Activated effector memory CD4-positive, alpha-beta T cell treated with anti-CD3 and anti-CD28 coated beads, Interleukin-2, amount 50 U/mL, for 16 hours (primary cell): ENCODE data around the gene CCL5.
A peak's percentile ranks its signal among the peaks of the same experiment; 100 is the strongest.

Experiments used
- DNase-seq: peaks from one replicate; pipeline ENCODE4 v3.0.0-alpha.2; 2020

Gene CCL5

DNA sequence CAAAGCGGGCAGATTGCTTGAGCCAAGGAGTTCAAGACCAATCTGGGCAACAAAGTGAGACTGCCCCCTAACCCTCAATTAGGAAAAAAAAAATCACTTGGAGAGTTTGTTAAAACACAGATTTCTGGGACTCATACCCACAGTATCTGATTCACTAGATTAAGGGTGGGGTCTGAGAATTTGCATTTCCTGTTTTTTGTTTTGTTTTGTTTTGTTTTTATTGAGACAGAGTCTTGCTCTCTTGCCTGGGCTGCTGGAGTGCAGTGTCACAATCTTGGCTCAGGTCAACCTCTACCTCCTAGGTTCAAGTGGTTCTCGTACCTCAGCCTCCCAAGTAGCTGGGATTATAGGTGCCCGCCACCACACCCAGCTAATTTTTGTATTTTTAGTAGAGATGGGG is 12.6 kb downstream of the CCL5 start:
- no peak for DNase-seq

GRCh38 chr17:35866341-35866950 is 13.7 kb downstream of the CCL5 start:
- no peak for DNase-seq

DNA sequence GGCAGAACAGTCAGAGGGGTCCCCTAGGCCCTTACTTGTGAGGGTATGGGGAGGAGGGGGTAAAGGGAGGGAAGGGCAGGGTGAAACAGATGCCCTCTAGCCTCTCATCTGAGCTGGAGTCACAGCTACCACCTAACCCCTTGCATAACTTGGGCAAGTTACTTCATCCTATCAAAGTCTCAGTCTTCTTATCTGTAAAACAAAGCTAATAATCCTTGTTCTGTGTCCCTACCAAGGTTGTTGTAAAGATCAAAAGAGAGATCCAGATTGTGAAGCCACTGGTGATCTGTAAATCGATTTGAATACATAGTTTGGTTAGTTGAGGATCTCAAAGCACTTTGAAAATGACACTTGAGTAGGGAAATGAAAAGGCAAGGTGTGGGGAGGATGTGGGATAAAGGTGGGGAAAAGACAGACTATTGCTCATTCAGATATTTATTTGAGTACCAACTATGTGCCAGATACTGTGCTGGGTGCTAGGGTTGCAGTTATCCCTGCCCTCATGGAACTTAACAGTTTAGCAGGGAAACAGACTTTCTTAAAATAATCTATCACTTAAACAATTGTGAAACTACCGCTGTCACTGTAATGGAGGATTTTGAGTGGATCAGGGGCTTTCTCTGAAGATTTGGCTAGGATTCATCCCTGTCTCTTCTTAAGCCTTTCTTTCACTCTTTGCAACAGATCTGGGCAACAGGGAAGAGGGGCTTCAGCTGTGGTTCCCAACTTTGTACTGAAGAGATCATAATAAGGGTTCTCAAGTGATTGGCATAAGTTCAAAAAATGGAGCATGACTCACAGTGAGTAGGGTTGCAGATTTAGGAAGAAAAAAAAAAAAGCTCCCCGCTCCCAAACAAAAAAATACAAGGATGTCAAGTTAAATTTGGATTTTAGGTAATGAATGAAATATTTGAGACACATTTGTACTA is 14.5 kb downstream of the CCL5 start:
- no peak for DNase-seq

GRCh38 chr17:35864853-35865252 is 15.3 kb downstream of the CCL5 start:
- no peak for DNase-seq

DNA sequence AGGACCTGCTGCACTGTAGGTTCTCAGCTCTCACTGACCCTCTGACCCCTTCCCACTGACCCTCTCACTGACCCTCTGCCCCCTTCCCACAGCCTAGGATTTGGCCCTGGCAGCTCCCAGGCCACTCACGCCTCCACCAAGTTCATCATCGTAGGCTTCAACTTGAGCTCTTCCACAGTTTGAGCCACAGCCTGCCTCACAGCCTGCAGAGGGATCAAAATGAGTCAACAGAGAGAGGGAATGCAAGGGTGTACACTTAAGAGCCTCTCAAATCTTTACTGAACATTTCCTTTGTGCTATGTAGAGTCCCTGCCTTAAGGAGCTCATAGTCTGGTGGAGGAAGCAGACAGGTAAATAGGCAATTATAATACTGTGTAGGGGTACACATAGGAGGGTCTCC is 23.6 kb downstream of the CCL5 start:
- DNase-seq, result no peak

- DNase-seq, result no peak
Measured at GRCh38 chr17:35855965-35856364, 24.2 kb downstream of the CCL5 start.

- DNase-seq, result peak; percentile 76
Measured at GRCh38 chr17:35849469-35850348, 30.5 kb downstream of the CCL5 start.

GRCh38 chr17:35847633-35848373 is 32.4 kb downstream of the CCL5 start:
- no peak for DNase-seq

DNA sequence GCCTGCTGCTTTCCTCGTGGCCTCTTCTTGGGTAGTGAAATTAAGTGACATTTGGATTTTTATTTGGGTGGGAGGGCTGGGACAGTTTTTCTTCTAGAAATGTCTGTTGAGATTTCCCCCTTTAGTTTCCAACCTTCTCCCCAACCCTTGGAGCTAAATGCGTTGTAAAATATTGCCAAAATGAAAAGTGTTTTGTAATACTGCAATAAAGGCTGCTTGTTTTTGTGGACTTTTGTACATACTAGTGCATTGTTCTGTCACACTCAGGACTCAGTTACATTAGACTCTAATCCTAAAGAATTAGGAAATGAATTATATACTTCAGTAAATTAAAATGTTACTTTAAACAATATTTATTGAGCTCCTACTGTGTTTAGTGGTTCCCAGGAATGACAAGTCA is 33.2 kb downstream of the CCL5 start:
- no peak for DNase-seq

DNA sequence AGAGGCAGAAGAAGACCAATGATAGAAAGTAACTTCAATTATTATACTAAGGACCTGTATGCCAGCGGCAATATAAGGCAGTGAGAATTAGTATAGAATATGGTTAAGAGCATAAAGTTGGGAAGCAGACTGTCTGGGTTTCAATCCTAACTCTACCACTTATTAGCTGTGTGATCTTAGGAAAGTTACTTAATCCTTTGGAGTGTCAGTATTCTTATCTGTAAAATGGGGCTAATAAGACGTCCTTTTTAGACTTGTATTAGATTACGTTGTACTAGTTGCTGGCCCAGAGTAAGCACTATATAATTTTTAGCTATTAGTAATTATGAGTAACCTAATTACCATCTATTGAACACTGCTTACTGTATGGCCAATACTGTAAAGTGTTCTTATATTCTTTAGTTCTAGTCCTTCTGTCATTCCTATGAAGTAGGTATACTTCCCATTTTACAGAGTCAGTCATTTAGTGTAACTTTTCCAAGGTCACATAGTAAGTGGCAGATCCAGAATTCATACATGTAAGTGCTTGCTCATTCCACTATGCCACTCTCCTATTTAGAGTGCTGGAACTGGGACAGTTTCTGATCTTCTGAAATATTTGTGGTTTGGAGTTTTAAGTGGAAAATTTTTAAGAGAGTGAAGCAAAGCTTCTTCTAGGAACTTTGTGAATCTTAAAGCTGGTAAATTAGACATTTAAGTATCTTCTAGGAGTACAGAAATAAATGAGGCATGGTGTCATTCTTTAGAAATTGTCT is 33.9 kb downstream of the CCL5 start:
- DNase-seq, result no peak

- DNase-seq, result no peak
Measured at GRCh38 chr17:35844547-35844946, 35.6 kb downstream of the CCL5 start.

DNA sequence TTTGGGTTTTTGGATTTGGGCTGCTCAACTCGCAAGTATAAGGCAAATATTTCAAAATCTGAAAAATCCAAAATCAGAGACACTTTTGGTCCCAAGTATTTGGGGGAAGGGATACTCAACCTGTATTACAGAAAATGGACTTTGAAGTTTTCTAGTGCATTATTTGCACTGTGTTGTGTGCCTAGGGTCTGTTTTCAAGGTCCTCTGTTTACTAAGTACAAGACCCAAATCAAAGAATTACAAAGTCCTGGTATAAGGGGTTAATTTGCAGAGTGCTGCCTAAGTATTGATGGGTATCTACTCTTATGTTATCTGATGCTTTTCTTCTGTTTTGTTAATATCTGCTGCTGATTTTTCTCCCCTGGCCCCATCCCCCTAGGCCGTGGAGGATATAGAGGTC is 36.5 kb downstream of the CCL5 start:
- DNase-seq, result no peak

DNA sequence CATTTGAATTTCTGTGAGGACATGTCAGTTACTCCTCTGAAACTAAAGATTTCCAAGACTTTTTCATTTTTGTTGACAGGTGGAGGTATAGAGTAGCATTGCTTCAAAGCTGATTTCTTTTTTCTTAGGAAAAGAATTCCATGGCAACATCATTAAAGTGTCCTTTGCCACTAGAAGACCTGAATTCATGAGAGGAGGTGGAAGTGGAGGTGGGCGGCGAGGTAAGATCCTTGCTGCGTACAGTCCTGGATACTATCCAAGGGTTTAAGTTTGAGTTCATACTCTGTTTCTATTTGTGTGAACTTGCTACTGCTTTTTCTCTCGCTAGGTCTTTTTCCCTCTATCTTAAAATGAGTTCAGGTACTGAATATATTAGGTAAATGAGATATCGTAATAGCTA is 37.9 kb downstream of the CCL5 start:
- no peak for DNase-seq

GRCh38 chr17:35841505-35841904 is 38.7 kb downstream of the CCL5 start:
- DNase-seq, result no peak

- no peak for DNase-seq
Measured at GRCh38 chr17:35841101-35841500, 39.1 kb downstream of the CCL5 start.

GRCh38 chr17:35825206-35825605 is 55.0 kb downstream of the CCL5 start:
- DNase-seq, result no peak
